Smooth muscle cell of the coronary artery (primary cell): ENCODE data around the gene ZNF157. TPM values are rescaled to one million over a fixed set of nuclear protein-coding genes. Genes with fewer than 3 reads are reported as not detected.

Experiments used
- total RNA-seq: library from RNA; depleted of rRNA; stranded (reverse); fragments of >200 nt; gene quantifications from 2 replicates; pipeline ENCODE4 v1.2.3, GENCODE V29; 2014; ENCODE audit warnings: low replicate concordance

The ZNF157 gene
- total RNA-seq, result 0.12 TPM in 1 of 2 replicates, not detected in the other

DNA sequence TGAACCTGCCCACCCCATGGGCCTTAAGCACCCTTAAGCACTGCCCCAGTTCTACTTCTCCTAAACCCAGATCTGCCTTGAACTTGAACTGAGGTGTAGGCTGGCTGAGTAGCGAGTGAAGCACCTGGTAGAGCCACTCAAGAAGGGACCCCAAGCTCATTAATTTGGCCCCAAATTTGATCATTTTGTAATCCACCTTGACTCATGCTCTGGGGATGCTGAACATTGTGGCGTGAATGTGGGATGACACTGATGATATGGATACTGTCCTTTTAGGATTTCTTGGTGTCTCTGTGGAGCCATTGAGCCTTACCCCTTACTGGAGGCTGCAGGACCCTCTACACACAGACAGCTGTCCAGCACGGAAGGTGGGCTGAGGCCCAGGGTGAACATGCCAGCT is at the start of gene ZNF157:
Gene ZNF157 (plus strand): TSS at position 301 of the 400 bp plus-strand sequence. CDS start 91 bp downstream, at position 392.

Other genes with a start within 250 kb of the ZNF157 start
- 36.4 and 91.0 TPM in 2 replicates for gene NDUFB11, start 225.9 kb upstream of the ZNF157 start, total RNA-seq
- gene RBM10, start 225.4 kb upstream of the ZNF157 start, total RNA-seq, result 44.3 and 49.5 TPM in 2 replicates
- 106 and 131 TPM in 2 replicates for gene UBA1, start 176.7 kb upstream of the ZNF157 start, total RNA-seq
- gene CDK16, start 151.9 kb upstream of the ZNF157 start, total RNA-seq, result 39.4 and 58.6 TPM in 2 replicates
- gene USP11, start 137.6 kb upstream of the ZNF157 start, total RNA-seq, result 43.2 and 63.9 TPM in 2 replicates
- gene ZNF41, start 112.6 kb downstream of the ZNF157 start, total RNA-seq, result 3.6 and 4.6 TPM in 2 replicates
- gene ARAF, start 190.6 kb downstream of the ZNF157 start, total RNA-seq, result 10.1 and 15.4 TPM in 2 replicates
- gene TIMP1, start 211.9 kb downstream of the ZNF157 start, total RNA-seq, result 213 and 1,203 TPM in 2 replicates
- gene SYN1, start 249.3 kb downstream of the ZNF157 start, total RNA-seq, result 0.08 and 0.59 TPM in 2 replicates